IPS-18c (cell line): ENCODE measurements around the gene ARHGDIA.

Experiments used
- H3K4me3 ChIP-seq: 2 replicates; pipeline ENCODE4 v1.7.0; 2013; ENCODE audit warnings: low read depth, mild to moderate bottlenecking, low read length, moderate library complexity; ENCODE audit not compliant: insufficient read depth
- H3K9me3 ChIP-seq: one replicate; pipeline ENCODE4 v1.6.1; 2013; ENCODE audit warnings: mild to moderate bottlenecking, low read length, moderate library complexity; ENCODE audit not compliant: control insufficient read depth, insufficient read depth

Gene ARHGDIA

DNA sequence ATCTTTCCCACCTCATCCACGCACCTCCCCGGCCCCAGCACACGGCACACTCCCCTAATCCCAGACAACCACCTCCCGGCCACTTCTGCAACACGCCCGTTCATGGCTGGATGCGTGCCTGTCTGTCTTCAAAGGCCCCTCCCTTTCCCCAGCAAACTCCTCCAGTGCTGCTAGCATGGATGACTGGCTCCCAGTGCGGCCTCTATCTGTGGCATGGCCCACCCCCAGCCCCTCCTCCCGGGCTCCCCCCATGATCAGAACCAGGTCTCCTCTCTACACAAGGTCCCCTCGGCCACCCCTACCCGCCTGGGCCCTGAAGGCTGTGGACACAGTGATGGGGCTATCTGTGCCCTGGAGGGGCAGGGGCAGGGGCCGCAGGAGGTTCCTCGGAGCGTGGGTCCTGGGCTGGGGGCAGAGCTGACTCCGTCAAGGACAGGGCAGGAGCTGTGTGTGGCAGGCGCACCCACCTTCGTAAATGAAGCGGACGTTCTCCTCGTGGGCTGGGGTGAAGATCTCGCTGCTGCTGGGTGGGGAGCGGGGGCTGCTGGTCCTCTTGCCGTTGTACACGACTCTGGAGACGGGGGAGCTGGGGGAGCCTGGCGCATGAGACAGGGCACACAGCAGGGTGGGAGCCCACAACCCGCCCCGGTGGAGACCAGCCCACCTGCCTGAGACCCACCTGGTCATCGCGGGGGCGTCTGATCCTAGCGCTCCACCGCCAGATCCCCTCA, 47.2 kb downstream of the ARHGDIA start:
- no peak overlapping the region for H3K4me3 ChIP-seq
- no peaks in the 10 kb centered on the region for H3K9me3 ChIP-seq

DNA sequence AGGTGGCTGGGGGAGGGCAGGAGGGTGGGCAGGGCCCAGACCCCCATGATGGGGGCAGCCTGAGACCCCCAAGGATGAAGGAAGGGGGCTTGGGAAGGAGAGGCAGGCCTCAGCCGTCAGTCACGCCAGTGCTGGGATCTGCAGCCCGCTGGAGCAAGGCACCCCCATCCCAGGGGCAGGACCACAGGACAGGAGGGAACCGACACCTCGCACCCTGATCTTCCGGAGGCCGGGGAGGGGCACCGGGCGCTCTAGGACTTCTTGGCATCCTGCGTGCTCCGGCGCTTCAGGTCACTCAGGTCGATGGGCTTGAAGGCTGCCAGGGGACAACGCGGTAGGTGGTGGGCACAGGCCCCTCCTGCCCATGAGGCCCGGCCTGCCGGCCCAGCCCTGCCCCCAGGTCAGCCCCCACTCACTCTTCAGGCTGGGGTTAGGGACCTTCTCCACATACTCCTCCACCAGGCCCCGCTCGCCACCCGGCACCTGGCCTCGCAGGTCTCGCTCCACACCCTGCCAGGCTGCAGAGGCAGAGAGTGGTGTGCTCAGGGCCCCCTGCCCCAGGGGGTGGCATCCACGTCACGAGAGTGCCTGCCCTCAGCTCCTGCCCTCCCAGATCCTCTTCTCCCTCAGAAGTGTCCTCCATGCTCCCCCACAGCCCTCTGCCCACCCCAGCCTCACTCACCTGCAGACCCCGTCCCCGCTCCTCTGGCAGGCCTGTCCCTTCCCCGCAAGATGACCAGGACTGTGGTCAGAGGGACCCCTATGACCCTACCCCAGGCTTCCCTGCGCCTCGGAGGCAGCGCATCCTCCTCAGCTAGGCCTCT, 47.9 kb downstream of the ARHGDIA start:
- Histone ChIP-seq H3K9me3 (no peaks in the 10 kb centered on the region), H3K4me3 (no peak overlapping the region)

DNA sequence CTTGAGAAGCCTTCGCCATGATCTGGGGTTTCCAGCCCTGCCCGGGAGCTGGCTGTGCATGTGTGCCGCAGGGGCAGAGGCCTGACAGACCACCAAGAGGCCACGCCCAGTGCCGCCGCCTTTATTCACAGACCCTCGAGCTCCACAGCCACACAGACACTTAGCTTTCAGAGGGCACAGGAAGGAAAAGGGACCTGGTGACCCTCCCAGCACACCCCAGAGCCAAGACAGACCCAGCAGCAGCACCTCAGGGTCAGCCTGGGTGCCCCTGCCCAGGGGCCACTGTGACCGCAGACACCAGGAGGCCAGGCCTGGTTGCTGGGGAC, 48.9 kb downstream of the ARHGDIA start:
- H3K9me3 ChIP-seq = no peaks in the 10 kb centered on the region
- no peak overlapping the region for H3K4me3 ChIP-seq

DNA sequence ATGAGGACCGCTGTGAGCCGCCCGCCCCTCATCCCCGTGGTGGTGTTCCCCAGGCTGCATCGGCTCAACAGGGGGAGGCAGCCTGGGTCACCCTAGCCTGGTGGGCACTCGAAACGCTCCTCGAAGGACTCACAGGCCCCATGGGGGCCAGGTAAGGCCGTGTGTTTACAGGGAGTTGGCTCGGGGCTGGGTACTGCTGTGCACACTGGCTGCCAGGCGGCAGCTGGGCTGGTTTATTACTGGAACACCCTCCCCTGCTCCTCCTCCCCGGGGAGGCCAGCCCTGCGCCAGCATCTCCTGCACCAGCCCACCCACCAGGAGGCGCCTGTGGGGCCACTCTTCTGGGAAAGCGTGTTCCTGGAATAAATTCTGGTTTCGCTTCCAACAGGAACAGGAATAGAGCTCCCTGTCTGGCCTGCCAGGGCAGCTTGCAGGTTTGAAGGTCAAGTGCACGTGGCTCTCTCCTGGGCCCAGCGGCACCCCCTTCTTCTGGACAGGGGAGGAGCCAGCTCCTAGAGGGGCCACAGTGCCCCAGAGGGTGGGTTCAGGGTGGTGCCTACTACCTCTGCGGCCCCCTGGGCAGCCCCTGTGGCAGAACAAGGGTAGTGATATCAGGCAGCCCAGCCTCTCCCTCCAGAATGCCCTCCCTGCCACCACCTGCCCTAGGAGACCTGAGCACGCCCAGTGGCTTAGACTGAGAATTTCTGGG, 49.4 kb downstream of the ARHGDIA start:
- H3K9me3 ChIP-seq = no peaks in the 10 kb centered on the region
- no peak overlapping the region for H3K4me3 ChIP-seq

DNA sequence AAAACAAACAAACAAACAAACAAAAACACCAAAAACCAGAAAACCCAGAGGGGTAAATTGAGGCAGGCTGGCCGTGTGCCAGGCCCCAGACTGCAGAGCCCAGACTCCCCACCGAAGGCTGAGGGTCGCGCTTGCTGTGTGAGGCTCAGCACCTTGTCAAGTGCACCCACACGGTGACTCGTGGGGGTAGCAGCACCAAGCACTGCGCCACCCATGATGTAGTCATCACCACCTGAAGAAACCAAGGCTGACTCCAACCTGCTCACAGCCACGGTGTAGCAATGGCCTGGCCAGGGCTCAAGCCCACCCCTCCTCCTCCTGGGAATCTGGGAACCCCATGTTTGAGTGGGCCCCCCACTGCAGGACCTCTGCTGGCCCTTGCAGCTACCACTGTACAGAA, 50.0 kb downstream of the ARHGDIA start:
- Histone ChIP-seq H3K9me3 (no peaks in the 10 kb centered on the region), H3K4me3 (no peak overlapping the region)

DNA sequence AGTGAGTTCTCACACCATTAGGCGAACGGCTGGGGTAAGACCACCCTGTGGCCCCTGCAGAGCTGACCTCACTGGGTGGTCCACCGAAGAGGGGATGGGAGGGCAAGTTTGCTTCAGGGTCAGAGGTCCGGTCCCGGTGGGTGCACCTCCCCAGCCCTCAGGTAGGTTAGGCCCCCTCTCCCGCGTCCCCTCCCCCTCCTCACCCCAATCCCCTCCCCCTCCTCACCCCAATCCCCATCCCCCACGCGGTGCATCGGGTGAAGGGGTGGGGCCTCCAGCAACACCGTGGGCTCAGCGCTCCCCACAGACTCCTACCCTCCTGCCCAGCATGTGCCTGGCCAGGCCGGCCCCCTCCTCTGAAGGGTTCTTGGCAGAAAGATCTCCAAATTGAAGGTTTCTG, 51.4 kb downstream of the ARHGDIA start:
- Histone ChIP-seq H3K4me3 (no peak overlapping the region), H3K9me3 (no peaks in the 10 kb centered on the region)

DNA sequence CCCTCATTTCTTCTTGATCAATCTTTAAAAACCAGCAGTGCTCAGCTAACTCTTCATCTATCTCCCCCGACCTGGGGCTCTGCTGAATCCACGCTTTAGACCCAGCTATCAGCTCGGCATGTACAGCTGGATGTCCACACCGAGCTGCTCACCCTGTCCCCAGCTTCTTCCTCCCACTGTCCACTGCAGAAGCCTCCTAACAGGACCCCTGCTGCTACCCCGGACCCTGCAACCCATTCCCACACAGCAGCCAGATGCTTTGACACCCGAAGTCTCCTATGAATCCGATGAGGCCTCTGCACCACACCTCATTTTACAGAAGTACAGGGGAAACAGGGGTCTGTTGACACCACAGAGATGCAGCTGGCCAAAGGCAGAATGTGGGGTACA, 53.4 kb downstream of the ARHGDIA start:
- Histone ChIP-seq H3K9me3 (no peaks in the 10 kb centered on the region), H3K4me3 (no peak overlapping the region)
